Measurements from ENCODE around the gene NR1H2.
"Not testable (repeated sequence)": the region's sequence is repeated elsewhere in the genome, so short reads cannot be mapped to it uniquely, and the experiment has no call there.

NR1H2 gene

DNA sequence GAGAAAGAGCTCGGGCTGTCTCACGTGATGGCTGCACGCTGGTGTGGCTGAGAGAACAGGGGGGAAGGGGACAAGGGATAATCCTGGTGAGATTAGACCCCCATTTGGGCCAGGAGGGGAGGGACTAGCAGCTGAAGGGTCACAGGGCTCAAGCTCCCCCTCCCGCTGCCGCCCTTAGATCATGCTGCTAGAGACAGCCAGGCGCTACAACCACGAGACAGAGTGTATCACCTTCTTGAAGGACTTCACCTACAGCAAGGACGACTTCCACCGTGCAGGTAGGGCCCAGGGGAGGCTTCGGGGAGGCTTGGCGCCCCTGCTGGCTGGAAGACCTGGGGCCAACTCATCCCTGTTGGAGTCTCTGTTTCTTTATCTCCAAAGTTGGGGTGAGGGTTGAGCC, 3.3 kb downstream of the NR1H2 start:
- no peak for DNase-seq

DNA sequence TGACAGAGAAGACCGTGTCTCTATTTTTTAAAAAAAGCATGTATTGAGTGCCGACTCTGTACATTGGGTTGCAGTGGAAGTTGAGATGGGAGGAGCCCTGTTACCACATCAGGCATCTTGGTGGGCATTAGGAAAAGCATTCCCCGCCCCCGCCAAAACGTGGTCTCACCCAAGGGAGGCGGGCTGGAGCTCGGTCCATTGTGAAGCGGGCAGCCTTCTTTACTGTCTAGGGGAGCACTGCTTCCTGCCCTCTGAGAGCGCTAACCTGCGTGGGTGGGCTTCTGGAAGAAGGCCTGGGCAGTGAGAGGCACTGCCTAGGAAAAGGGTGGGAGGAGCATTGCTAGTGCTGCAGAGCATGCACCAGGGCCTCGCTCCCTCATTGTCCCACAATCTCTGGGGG, 3.9 kb downstream of the NR1H2 start:
- DNase-seq = no peak

DNA sequence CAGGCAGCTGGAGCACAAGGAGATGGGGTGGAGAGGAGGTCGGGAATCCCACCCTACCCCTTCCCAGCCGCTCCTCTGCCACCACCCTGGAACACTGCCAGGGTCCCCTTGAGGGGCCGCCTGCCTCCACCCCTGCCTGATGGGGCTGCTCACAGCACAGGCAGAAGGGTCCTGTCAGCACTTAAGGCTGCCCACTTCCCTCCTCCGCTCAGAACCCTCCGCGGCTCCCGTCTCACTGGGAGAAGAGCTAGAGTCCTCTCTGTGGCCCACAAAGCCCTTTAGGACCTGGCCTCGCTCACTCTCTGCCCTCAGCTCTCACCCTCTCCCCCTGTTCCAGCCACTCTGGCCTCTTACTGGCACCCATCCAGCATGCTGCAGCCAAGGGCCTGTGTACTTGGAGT, 4.5 kb downstream of the NR1H2 start:
- no peak for DNase-seq

DNA sequence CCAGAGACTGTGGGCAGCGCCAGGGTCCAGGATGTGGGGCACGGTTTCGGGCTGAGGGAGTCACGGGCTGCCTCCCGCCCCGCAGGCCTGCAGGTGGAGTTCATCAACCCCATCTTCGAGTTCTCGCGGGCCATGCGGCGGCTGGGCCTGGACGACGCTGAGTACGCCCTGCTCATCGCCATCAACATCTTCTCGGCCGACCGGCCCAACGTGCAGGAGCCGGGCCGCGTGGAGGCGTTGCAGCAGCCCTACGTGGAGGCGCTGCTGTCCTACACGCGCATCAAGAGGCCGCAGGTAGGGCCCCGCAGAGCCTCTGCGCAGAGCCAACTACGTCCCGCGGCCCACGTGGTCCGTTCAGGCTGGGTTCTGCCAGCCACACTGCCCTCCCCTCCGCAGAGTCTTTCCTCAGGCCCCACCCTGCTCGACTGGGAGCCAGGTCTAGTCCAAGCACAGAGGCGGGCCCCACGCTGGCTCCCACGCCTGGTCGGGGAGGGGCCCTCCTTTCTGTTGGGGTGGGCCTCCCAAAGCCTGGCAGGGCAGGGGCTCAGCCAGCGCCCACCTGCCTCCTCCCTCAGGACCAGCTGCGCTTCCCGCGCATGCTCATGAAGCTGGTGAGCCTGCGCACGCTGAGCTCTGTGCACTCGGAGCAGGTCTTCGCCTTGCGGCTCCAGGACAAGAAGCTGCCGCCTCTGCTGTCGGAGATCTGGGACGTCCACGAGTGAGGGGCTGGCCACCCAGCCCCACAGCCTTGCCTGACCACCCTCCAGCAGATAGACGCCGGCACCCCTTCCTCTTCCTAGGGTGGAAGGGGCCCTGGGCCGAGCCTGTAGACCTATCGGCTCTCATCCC, 5.8 kb downstream of the NR1H2 start:
- DNase-seq = no peak

DNA sequence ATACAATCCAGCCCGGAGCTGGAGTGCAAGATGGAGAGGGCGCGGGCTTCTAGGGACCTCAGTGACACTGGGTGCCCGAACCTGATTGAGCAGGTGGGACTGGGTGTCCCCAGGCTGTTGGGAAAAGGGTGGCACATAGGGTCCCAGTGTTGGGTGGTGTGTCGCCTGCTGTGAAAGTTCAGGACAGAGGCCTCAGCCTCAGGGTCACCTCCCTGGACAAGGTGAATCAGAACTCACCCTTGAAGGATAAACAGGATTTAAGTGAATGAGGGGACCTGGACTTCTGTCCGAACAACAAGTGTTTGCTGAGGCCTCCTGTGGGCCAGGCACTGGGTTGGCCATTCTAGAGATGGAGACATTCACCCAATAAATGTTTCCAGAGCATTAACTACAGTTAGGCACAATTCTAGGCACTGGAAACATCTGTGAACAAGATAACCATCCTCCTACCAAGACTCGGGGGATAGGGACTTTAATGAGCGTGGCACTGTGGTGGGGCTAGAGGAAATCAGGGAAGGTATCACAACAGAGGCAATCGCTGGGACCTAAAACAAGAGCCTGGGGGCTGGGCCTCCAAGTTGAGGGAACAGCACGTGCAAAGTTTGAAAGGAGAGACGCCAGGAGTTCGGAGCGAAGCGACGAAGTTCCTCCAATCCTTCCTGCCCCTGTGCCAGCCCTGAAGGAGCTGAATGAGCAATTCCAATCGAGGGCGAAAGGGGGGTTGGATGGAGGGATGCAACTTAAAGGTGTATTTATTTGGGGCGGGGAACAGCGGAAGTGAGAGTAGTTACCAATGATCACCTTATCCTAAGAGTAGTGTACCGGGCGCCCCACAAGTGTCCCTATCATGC, 7.0 kb downstream of the NR1H2 start:
- DNase-seq = no peak

DNA sequence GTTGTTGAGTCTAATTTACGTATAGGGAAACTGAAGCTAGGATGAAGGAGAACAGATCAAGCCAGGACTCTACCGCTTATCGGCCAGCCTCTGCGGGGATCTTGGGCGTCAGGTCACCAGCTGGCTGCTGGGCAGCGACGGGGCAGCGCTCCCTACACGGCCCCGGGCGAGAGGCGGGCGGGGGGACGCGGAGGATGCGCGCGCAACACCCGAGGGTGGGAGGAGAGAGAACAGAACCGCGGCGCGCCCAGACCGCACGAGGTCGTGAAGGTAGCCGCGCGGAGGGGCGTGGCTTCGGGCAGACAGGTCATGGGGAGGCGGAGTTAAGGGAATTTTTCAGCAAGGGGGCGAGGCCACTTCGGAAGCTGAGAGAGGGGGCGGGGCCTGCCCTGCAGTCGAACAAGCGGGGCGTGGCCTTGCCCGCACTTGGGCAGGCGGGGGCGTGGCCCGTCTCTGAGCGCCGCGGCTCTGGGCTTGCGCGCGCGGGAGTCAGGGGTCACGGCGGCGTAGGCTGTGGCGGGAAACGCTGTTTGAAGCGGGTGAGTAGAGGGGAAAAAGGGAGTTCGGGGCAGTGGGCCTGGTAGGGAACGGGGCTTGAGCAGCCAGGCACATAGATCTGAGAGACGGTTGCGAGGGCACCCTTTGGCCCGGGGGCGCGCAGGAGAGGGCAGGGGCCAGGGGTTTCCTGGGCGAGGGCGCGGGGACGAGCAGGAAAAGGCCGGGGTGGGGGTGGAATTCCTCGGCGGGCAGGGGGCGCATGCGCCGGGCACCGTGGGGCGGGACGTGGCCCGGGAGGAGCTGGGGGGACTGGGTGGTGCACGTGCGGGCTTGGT, 7.8 kb downstream of the NR1H2 start, which contains the start of gene POLD1:
TSS of gene POLD1 (plus strand) at position 496 of the 833 bp plus-strand sequence. CDS start 14,505 bp downstream, outside the sequence.
- DNase-seq = peak; percentile 94

DNA sequence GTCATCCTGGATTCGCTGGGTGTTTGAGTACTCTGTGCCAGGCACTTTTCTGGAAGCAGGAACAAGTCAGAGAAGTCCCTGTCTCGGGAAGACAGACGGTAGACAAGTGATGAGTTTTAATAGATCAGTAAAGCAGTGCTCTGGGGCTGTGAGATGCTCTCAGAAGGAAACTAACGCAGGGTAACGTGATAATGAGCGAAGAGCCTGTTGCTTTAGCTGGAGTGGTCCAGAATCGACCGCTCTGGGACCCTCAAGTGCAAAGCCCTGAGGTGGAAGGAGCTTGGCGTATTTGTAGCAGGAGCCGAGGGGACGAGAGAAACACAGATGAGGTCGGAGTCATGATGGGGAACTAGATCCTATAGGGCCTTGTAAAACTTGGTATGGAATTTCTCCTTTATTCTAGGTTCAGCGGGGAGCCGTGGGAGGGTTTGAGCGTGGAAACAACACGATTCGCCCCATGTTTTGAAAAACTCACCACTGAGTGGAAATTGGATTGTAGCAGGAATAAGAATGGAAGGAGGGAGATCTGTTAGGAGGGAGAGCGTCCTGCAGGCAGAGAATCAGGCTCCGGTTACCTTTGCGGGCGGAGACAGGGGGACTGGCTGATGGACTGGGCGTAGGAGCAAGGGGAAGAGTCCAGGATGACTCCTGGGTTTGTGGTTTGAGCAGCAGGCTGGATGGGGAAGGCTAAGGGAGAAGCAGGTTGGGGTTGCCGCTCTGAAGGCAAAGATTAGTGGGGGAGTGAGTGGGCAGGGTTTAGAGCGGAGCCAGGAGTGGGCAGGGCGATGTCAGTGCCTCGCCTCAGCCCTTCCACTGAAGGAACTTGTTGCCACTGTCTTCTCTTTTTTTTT, 8.7 kb downstream of the NR1H2 start:
- DNase-seq = no peak

DNA sequence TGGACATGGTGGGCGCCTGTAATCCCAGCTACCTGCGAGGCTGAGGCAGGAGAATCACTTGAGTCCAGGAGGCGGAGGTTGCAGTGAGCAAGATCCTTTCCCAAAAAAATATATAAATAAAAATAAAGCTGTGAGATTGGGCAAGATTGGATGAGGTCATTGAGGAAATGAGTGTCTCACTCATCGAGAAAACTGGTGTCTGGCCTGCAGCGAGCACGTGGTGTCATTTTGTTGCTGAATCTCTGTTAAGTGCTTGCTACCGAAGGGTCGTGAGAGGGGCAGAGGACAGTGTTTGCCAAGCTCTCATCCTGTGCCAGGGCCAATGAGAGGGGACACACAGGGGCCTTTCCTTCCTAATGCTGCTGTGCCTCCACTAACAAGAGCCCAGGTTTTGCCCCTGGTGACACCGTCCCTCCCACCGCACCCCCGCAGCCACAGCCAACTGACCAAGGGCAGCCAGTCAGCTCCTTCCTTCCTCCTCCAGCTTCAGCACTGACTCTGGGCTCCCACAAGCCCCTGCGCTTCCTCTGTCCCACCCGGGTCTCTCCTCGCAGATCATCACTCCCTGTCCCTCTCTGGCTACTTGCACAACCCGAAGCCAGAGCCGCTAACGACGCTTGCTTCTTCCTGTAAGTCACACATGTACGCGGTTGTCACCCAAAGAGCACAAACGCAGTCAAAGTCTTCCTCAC, 11.1 kb downstream of the NR1H2 start:
- DNase-seq = no peak

DNA sequence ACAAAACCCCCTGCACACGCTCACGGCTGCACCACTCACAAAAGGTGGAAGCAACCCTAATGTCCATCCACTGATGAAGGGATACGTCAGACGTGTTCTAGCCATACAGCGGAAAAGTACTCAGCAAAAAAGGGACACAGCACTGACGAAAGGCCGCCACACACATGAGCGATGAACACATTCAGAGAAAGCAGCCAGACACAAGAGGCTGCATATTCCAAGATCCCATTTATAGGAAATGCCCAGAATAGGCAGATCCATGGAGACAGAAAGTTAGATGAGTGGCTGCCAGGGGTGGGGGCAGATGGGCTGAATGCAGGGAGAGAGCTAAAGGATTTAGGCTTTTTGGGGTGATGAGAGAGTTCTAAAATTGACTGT, 11.6 kb downstream of the NR1H2 start:
- no peak for DNase-seq

DNA sequence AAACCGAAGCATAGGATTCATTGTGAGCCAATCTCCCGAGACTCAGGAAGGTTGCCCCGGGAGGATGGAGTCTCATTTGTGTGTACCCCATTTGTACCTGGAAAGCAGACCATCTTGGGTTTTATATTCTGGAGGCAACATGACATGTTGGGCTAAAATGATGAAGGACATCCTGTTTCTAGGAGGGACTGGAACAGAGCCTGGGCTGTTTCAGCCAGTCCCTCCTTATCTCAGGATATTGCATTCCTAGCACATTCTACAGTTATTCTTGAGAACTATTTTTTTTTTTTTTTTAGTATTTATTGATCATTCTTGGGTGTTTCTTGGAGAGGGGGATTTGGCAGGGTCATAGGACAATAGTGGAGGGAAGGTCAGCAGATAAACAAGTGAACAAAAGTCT, 14.0 kb downstream of the NR1H2 start:
- not testable (repeated sequence) for DNase-seq

DNA sequence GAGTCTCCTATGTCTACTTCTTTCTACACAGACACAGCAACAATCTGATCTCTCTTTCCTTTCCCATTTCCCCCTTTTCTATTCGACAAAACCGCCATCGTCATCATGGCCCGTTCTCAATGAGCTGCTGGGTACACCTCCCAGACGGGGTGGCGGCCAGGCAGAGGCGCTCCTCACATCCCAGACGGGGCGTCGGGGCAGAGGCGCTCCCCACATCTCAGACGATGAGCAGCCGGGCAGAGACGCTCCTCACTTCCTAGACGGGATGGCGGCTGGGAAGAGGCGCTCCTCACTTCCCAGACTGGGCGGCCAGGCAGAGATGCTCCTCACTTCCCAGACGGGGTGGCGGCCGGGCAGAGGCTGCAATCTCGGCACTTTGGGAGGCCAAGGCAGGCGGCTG, 14.7 kb downstream of the NR1H2 start:
- not testable (repeated sequence) for DNase-seq

DNA sequence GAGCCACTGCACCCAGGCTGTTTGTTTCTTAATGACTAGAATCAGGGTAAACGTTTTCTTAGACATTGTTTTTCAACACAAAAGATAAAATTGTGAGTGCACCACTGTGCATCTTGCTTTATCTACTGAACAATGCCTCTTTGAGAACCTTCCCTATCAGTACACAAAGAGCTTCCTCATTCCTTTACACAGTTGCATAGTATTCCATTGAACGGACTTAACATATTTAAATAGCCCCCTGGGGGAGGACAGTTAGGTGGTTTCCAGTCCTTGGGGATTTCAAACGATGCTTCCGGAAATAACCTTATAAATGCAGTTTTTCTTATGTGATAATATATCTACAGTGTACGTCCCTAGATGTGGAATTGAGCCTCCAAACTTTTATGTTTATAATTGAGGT, 16.5 kb downstream of the NR1H2 start:
- DNase-seq = no peak

DNA sequence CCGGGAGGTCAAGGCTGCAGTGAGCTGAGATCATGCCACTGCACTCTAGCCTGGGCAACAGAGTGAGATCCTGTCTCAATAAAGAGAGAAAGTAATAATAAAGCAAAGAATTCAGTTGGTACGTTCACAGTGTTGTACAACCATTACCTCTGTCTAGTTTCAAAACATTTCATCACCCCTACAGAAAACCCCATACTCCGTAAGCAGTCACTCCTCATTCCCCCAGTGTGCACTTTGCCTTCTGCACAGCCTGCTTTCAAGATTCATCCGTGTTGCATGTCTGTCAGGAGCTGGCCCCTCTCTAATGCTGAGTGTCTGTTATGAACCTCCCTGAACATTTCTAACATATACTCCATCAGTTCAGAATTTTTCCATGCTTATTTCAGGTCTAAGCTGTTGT, 17.3 kb downstream of the NR1H2 start:
- DNase-seq = no peak

DNA sequence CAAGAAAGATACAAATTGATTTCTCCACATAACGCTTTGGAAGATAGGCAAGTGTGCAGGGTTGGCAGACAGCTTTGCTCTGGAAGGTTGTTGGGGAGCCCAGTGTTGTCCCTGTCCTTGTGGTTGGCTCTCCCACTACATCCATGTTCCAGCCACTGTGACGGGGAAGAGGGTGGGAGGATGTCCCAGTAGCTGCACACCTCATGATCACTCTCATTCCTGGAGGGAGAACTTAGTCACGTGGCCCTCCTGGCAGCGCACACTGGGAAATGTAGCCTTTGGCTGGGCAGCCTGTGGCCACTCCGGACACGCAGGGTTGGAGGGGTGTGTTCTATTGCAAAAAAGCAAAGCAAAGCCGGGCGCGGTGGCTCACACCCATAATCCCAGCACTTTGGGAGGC, 17.8 kb downstream of the NR1H2 start:
- no peak for DNase-seq

DNA sequence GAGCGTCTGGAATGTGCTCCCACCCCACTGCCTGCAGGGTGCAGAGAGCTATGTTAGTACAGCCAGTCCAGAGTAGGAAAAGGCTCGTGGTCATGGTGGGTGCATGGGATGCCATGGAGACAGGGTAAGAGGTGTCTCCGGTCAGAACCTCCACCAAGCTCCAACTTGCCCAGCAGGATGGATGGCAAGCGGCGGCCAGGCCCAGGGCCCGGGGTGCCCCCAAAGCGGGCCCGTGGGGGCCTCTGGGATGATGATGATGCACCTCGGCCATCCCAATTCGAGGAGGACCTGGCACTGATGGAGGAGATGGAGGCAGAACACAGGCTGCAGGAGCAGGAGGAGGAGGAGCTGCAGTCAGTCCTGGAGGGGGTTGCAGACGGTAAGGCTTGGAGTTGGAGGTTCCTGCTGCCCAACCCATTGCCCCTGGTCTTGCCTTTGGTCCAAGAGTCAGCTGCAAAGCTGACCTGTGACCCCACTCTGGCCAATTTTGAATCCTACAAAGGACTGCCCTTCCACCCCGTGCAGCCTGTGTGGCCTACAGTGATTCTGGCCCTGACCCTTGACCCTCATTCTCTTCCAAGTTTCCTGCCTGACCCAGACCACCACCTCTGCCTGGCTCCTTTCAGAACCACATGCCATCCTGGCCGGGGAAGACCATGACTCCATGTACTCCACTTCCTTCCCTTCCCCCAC, 22.6 kb downstream of the NR1H2 start:
- DNase-seq = no peak

DNA sequence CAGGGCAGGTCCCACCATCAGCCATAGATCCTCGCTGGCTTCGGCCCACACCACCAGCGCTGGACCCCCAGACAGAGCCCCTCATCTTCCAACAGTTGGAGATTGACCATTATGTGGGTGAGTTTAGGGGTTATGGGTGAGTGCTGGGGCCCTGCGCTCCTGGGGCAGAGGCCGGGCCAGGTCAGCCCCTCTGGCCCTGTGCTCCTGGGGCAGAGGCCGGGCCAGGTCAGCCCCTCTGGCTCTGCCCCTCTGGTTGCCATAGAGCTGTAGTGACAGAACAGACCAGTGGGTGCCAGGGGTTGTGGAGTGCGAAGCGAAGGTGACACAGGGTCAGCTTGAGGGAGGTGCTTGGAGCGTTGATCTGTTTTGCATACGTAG, 23.1 kb downstream of the NR1H2 start:
- no peak for DNase-seq

DNA sequence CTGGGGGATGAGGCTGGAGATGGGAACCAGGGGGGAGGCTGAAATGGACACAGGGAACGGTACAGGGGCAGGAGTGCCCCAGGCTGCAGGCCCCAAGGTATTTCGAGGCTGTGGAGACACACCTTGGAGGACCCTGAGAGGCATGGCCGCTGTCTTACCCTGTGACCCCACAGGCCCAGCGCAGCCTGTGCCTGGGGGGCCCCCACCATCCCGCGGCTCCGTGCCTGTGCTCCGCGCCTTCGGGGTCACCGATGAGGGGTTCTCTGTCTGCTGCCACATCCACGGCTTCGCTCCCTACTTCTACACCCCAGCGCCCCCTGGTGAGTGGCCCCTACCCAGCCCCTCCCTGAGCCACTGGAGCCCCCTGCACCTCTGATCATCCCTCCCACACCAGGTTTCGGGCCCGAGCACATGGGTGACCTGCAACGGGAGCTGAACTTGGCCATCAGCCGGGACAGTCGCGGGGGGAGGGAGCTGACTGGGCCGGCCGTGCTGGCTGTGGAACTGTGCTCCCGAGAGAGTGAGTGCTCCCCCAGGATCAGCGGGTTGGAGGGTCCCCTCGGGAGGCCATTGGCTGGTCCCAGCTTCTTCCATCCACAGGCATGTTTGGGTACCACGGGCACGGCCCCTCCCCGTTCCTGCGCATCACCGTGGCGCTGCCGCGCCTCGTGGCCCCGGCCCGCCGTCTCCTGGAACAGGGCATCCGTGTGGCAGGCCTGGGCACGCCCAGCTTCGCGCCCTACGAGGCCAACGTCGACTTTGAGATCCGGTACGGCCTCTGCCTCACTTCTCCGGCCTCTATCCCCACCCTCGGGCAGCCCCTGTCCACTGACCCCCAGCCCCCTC, 25.6 kb downstream of the NR1H2 start:
- DNase-seq = no peak

DNA sequence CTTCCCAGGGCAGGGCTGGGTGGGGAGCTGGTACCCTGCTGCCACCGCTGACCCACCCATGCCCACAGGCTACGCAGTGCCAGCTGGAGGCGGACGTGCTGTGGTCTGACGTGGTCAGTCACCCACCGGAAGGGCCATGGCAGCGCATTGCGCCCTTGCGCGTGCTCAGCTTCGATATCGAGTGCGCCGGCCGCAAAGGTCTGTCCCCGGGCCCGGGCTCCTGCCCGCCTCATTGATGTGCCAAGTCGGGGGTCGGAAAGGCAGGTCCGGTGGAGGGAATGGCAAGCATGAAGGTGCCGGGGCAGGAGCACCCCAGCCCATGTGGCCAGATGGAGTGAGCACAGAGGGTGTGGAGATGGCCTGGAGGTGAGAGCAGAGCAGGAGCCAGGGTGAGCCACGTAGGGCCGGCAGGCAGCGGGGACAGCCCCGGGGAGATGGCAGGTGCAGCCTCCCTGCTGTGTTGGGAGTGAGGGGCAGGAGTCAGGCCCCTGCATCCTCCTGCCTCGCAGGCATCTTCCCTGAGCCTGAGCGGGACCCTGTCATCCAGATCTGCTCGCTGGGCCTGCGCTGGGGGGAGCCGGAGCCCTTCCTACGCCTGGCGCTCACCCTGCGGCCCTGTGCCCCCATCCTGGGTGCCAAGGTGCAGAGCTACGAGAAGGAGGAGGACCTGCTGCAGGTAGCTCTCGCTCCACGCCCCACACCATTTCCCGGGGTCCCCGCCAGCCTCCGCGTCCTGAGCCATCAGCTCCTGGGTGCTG, 26.5 kb downstream of the NR1H2 start:
- no peak for DNase-seq

DNA sequence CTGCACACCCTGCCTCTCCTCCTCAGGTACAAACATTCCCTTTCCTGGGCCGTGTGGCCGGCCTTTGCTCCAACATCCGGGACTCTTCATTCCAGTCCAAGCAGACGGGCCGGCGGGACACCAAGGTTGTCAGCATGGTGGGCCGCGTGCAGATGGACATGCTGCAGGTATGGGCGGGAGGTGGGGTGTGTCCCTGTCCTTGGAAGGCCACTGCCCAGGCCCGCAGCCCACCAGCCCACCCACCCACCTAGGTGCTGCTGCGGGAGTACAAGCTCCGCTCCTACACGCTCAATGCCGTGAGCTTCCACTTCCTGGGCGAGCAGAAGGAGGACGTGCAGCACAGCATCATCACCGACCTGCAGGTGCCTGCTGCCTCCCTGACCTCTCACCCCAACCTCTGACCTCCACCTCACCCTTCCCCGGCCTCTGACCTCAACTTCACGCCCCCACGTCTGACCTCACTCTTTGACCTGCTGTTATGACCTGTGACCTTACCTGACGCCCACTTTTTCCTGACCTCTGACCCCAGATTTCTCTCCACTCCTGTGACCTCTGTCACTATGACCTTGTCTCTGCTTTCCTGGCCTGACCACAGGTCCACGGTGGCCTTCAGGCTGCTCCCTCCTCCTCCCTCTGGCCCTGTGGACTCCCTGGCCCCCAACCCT, 30.0 kb downstream of the NR1H2 start:
- no peak for DNase-seq

Data from right forelimb (tissue), 1 donor.